MCF 10A (cell line): Measurements from ENCODE around the gene SNRPD1. TPM values are rescaled to one million over a fixed set of nuclear protein-coding genes. Genes with fewer than 3 reads are reported as not detected.
"Not testable (repeated sequence)": the region's sequence is repeated elsewhere in the genome, so short reads cannot be mapped to it uniquely, and the experiment has no call there.

Experiments used
- BruUV-seq: library from RNA; stranded (reverse); fragments of 400-500 nt; replicated peaks from 2 replicates; lab custom pipeline; 2021; lab: Mats Ljungman, UMichigan
- CTCF ChIA-PET: fragments of 300-600 bp; sonication (Branson Sonifier 250); formaldehyde crosslinking; extraction: SDS; loops from one replicate; lab custom pipeline; 2021; ENCODE audit warnings: antibody characterized with exemption, inconsistent platforms; lab: Yijun Ruan, JAX
- POLR2A ChIA-PET: fragments of 300-600, 350-650 bp; sonication (Branson Sonifier 250); formaldehyde crosslinking; extraction: SDS; loops from one replicate; lab custom pipeline; 2020; ENCODE audit warnings: antibody characterized with exemption, inconsistent platforms; lab: Yijun Ruan, JAX
- DNase-seq: peaks from one replicate; pipeline ENCODE4 v3.0.0-alpha.2; 2018; ENCODE audit not compliant: unreplicated experiment
- H3K27ac Mint-ChIP-seq: one replicate; pipeline ENCODE4 v1.8.0; 2022; ENCODE audit warnings: mild to moderate bottlenecking, low read depth, mixed read lengths; ENCODE audit not compliant: unreplicated experiment
- H3K27me3 Mint-ChIP-seq: one replicate; pipeline ENCODE4 v1.8.0; 2022; ENCODE audit warnings: mixed read lengths; ENCODE audit not compliant: insufficient read depth, unreplicated experiment
- H3K36me3 Mint-ChIP-seq: one replicate; pipeline ENCODE4 v1.8.0; 2022; ENCODE audit warnings: mild to moderate bottlenecking, moderate library complexity, mixed read lengths; ENCODE audit not compliant: insufficient read depth, unreplicated experiment
- H3K4me1 Mint-ChIP-seq: one replicate; pipeline ENCODE4 v1.8.0; 2022; ENCODE audit warnings: mixed read lengths; ENCODE audit not compliant: insufficient read depth, unreplicated experiment
- H3K4me3 Mint-ChIP-seq: one replicate; pipeline ENCODE4 v1.8.0; 2022; ENCODE audit warnings: mild to moderate bottlenecking, moderate library complexity, mixed read lengths; ENCODE audit not compliant: unreplicated experiment
- H3K9me3 Mint-ChIP-seq: one replicate; pipeline ENCODE4 v1.8.0; 2022; ENCODE audit warnings: mixed read lengths; ENCODE audit not compliant: unreplicated experiment
- intact Hi-C: fragments of 100-400 bp; cut with micrococcal nuclease; formaldehyde crosslinking; loops from 2 replicates; pipeline ENCODE4 v1.14.1; 2022
- total RNA-seq: library from RNA; stranded (reverse); gene quantifications from 2 replicates; pipeline ENCODE4 v1.2.3, GENCODE V29; 2022
- TF ChIP-seq, protein P1 (sequence below): fragments of 200-600 bp; IDR thresholded peaks from one replicate; pipeline ENCODE4 v1.8.0; 2022; ENCODE audit warnings: antibody characterized with exemption, mild to moderate bottlenecking; ENCODE audit not compliant: unreplicated experiment

The SNRPD1 gene
- total RNA-seq, 1 experiment from 2014 or later: 108 TPM

- DNase-seq: peak; percentile 48
- peaks cover 12% of the 10 kb centered on the region for H3K4me1 Mint-ChIP-seq
- TF ChIP-seq, protein P1, sequence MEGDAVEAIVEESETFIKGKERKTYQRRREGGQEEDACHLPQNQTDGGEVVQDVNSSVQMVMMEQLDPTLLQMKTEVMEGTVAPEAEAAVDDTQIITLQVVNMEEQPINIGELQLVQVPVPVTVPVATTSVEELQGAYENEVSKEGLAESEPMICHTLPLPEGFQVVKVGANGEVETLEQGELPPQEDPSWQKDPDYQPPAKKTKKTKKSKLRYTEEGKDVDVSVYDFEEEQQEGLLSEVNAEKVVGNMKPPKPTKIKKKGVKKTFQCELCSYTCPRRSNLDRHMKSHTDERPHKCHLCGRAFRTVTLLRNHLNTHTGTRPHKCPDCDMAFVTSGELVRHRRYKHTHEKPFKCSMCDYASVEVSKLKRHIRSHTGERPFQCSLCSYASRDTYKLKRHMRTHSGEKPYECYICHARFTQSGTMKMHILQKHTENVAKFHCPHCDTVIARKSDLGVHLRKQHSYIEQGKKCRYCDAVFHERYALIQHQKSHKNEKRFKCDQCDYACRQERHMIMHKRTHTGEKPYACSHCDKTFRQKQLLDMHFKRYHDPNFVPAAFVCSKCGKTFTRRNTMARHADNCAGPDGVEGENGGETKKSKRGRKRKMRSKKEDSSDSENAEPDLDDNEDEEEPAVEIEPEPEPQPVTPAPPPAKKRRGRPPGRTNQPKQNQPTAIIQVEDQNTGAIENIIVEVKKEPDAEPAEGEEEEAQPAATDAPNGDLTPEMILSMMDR: no peak
- no peaks in the 10 kb centered on the region for H3K27me3 Mint-ChIP-seq
- no peak overlapping the region for H3K27ac Mint-ChIP-seq
- H3K36me3 Mint-ChIP-seq: peaks cover 40% of the 10 kb centered on the region
- H3K4me3 Mint-ChIP-seq: no peak overlapping the region
- no TSS peak for BruUV-seq
- intact Hi-C loops: loop anchor here (5.0 to 10.0 kb wide), 2 partner anchors 66 to 218 kb away; partner anchors contain the start of gene ABHD3
- ChIA-PET POLR2A (interaction anchor here (1.0 to 1.6 kb wide), 2 partner anchors 24 to 66 kb away, joined by 3 to 4 read pairs; partner anchors contain the start of gene SNRPD1), CTCF (interaction anchor here (0.6 kb wide), 1 partner anchor 42 kb away, joined by 6 read pairs; no protein-coding TSS in a partner anchor)
- H3K9me3 Mint-ChIP-seq: no peaks in the 10 kb centered on the region
These were observed 24.7 kb downstream of the SNRPD1 start for GRCh38 chr18:21636769-21637168.

GRCh38 chr18:21638822-21639221 is 26.7 kb downstream of the SNRPD1 start:
- TF ChIP-seq, protein P1: no peak
- H3K27me3 Mint-ChIP-seq: no peaks in the 10 kb centered on the region
- H3K4me3 Mint-ChIP-seq: no peak overlapping the region
- peaks cover 12% of the 10 kb centered on the region for H3K4me1 Mint-ChIP-seq
- DNase-seq: no peak
- no peak overlapping the region for H3K27ac Mint-ChIP-seq
- H3K9me3 Mint-ChIP-seq: no peaks in the 10 kb centered on the region
- peaks cover 28% of the 10 kb centered on the region for H3K36me3 Mint-ChIP-seq
- CTCF ChIA-PET: interaction anchor here (0.7 to 1.4 kb wide), 3 partner anchors 26 to 105 kb away, joined by 3 to 6 read pairs (median 3); partner anchors contain the start of genes ESCO1 and SNRPD1
- no TSS peak for BruUV-seq
- POLR2A ChIA-PET: interaction anchor here (1.0 to 1.5 kb wide), 4 partner anchors 10 to 103 kb away, joined by 3 read pairs; partner anchors contain the start of gene ESCO1
- intact Hi-C loops: loop anchor here (5.0 to 10.0 kb wide), 2 partner anchors 63 to 216 kb away; partner anchors contain the start of gene ABHD3

DNA sequence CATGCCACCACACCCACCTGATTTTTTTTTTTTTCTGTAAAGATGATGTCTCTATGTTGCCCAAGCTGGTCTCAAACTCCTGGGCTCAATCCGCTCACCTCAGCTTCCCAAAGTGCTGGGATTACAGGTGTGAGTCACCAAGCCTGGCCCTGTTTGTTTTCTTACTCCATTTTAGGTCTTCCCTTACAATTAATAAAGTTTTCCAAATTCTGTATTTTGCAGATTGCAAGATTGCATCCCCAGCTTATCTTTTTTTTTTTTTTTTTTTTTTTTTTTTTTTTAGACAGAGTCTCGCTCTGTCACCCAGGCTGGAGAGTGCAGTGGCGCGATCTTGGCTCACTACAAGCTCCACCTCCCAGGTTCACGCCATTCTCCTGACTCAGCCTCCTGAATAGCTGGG is 28.3 kb downstream of the SNRPD1 start:
- CTCF ChIA-PET: interaction anchor here (0.5 to 0.9 kb wide), 4 partner anchors 40 to 318 kb away, joined by 3 to 5 read pairs (median 4); no protein-coding TSS in a partner anchor
- H3K4me3 Mint-ChIP-seq, H3K9me3 Mint-ChIP-seq, intact Hi-C loops, H3K27me3 Mint-ChIP-seq, BruUV-seq, H3K27ac Mint-ChIP-seq: not testable (repeated sequence)
- peaks cover 12% of the 10 kb centered on the region for H3K4me1 Mint-ChIP-seq
- H3K36me3 Mint-ChIP-seq: peaks cover 24% of the 10 kb centered on the region
- DNase-seq: peak; percentile 6
- POLR2A ChIA-PET: interaction anchor here (0.6 to 1.0 kb wide), 4 partner anchors 11 to 64 kb away, joined by 3 to 5 read pairs (median 3); partner anchors contain the start of genes ABHD3 and ESCO1

DNA sequence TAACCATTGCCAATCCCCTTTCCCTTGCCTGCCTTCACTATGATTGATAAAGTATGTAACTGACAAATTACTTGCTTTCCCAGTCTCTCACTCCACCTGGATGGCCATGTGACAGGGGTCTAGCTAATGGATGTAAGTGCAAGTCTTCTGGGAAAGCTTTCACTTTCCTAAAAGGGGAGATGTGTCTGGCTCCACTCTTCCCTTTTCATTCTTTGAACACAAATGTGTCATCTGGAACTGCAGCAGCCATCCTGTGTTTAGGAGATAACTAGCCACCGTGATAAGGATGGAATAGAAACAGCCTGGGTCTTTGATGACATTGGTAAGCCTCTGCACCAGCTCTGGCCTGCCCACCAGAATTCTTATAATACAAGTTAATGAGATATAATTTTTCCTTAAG is 38.2 kb downstream of the SNRPD1 start:
- H3K36me3 Mint-ChIP-seq: no peaks in the 10 kb centered on the region
- H3K27ac Mint-ChIP-seq: no peak overlapping the region
- H3K4me3 Mint-ChIP-seq: no peak overlapping the region
- no peaks in the 10 kb centered on the region for H3K27me3 Mint-ChIP-seq
- no peak for DNase-seq
- H3K4me1 Mint-ChIP-seq: no peaks in the 10 kb centered on the region
- TF ChIP-seq, protein P1: no peak
- BruUV-seq: no TSS peak
- ChIA-PET POLR2A (no interaction called here), CTCF (interaction anchor here (0.7 kb wide), 1 partner anchor 62 kb away, joined by 4 read pairs; no protein-coding TSS in a partner anchor)
- intact Hi-C loops: no loop called here
- no peaks in the 10 kb centered on the region for H3K9me3 Mint-ChIP-seq
